Measurements from ENCODE around the gene CPSF3.

DNA sequence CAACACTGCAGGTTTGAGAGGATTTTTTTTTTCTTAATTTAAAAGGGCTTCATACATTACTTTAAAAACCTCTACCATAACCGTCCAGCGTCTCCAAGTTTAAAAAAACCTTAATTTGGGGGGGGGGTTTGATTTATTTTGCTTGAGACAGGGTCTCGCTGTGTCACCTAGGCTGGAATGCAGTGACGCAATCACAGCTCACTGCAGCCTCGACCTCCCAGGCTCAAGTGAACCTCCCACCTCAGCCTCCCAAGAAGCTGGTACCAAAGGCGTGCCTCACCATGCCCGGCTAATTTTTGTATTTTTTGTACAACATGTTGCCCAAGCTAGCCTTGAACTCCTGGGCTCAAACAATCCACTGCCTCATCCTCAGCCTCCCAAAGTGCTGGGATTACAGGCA lies 95.3 kb downstream of the CPSF3 start:
- TF ChIP-seq, protein P1, sequence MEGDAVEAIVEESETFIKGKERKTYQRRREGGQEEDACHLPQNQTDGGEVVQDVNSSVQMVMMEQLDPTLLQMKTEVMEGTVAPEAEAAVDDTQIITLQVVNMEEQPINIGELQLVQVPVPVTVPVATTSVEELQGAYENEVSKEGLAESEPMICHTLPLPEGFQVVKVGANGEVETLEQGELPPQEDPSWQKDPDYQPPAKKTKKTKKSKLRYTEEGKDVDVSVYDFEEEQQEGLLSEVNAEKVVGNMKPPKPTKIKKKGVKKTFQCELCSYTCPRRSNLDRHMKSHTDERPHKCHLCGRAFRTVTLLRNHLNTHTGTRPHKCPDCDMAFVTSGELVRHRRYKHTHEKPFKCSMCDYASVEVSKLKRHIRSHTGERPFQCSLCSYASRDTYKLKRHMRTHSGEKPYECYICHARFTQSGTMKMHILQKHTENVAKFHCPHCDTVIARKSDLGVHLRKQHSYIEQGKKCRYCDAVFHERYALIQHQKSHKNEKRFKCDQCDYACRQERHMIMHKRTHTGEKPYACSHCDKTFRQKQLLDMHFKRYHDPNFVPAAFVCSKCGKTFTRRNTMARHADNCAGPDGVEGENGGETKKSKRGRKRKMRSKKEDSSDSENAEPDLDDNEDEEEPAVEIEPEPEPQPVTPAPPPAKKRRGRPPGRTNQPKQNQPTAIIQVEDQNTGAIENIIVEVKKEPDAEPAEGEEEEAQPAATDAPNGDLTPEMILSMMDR (IDR thresholded peaks at IDR 0.05), result no peak
- TF ChIP-seq EZH2phosphoT487 (IDR thresholded peaks at IDR 0.05), result no peak
